H9 (cell line): ENCODE results near the gene EIF1AY. TPM values are rescaled to one million over a fixed set of nuclear protein-coding genes. Genes with fewer than 3 reads are reported as not detected.

Experiments used
- DNase-seq: peaks from one replicate; pipeline ENCODE4 v3.0.0-alpha.2; 2017
- H2AFZ ChIP-seq: one replicate; pipeline ENCODE4 v1.6.1; 2013; ENCODE audit warnings: mild to moderate bottlenecking, low read length, control low read depth, moderate library complexity
- H2AK5ac ChIP-seq: 2 replicates; pipeline ENCODE4 v1.6.1; 2013; ENCODE audit warnings: low read length, control low read depth, mixed read lengths; ENCODE audit not compliant: insufficient read length
- H2BK120ac ChIP-seq: one replicate; pipeline ENCODE4 v1.6.1; 2013; ENCODE audit warnings: low read depth, mild to moderate bottlenecking, low read length, control low read depth, inconsistent platforms; ENCODE audit not compliant: poor library complexity, severe bottlenecking
- H2BK12ac ChIP-seq: 2 replicates; pipeline ENCODE4 v1.6.1; 2013; ENCODE audit warnings: low read length, control low read depth, mixed read lengths, low read depth; ENCODE audit not compliant: insufficient read length
- H2BK15ac ChIP-seq: 2 replicates; pipeline ENCODE4 v1.6.1; 2013; ENCODE audit warnings: low read depth, low read length, control low read depth
- H2BK20ac ChIP-seq: one replicate; pipeline ENCODE4 v1.6.1; 2013; ENCODE audit warnings: low read depth, mild to moderate bottlenecking, low read length, control low read depth, inconsistent platforms; ENCODE audit not compliant: poor library complexity, severe bottlenecking
- H2BK5ac ChIP-seq: 2 replicates; pipeline ENCODE4 v1.6.1; 2013; ENCODE audit warnings: low read length, control low read depth, mixed read lengths; ENCODE audit not compliant: insufficient read length
- H3K14ac ChIP-seq: 2 replicates; pipeline ENCODE4 v1.6.1; 2013; ENCODE audit warnings: low read length, control low read depth; ENCODE audit not compliant: insufficient read depth
- H3K18ac ChIP-seq: 2 replicates; pipeline ENCODE4 v1.6.1; 2013; ENCODE audit warnings: low read depth, mild to moderate bottlenecking, mixed read lengths, low read length, control low read depth; ENCODE audit not compliant: insufficient read length
- H3K23ac ChIP-seq: 2 replicates; pipeline ENCODE4 v1.6.1; 2013; ENCODE audit warnings: low read length, control low read depth, mixed read lengths, low read depth; ENCODE audit not compliant: insufficient read length
- H3K23me2 ChIP-seq: 2 replicates; pipeline ENCODE4 v1.6.1; 2013; ENCODE audit warnings: low read depth, mild to moderate bottlenecking, mixed read lengths, low read length, control low read depth; ENCODE audit not compliant: insufficient read length, poor library complexity, severe bottlenecking
- H3K27ac ChIP-seq: 2 replicates; pipeline ENCODE4 v1.5.1; 2013; ENCODE audit warnings: low read length, control low read depth, mixed read lengths, low read depth; ENCODE audit not compliant: insufficient read length
- H3K27me3 ChIP-seq: 2 replicates; pipeline ENCODE4 v1.6.1; 2013; ENCODE audit warnings: low read length, control low read depth, inconsistent platforms; ENCODE audit not compliant: insufficient read depth
- H3K4ac ChIP-seq: 2 replicates; pipeline ENCODE4 v1.6.1; 2013; ENCODE audit warnings: low read depth, mild to moderate bottlenecking, control low read depth, inconsistent platforms, low read length, moderate library complexity
- H3K4me1 ChIP-seq: 2 replicates; pipeline ENCODE4 v1.6.1; 2013; ENCODE audit warnings: low read length, control low read depth, inconsistent platforms; ENCODE audit not compliant: insufficient read depth
- H3K4me2 ChIP-seq: 2 replicates; pipeline ENCODE4 v1.6.1; 2013; ENCODE audit warnings: low read length, control low read depth, mixed read lengths; ENCODE audit not compliant: insufficient read length, insufficient read depth
- H3K56ac ChIP-seq: 2 replicates; pipeline ENCODE4 v1.6.1; 2013; ENCODE audit warnings: low read depth, mild to moderate bottlenecking, mixed read lengths, low read length, control low read depth; ENCODE audit not compliant: insufficient read length
- H3K79me1 ChIP-seq: 2 replicates; pipeline ENCODE4 v1.6.1; 2013; ENCODE audit warnings: low read depth, mild to moderate bottlenecking, moderate library complexity, low read length, control low read depth, inconsistent platforms; ENCODE audit not compliant: insufficient read depth, poor library complexity, severe bottlenecking
- H3K79me2 ChIP-seq: 2 replicates; pipeline ENCODE4 v1.6.1; 2013; ENCODE audit warnings: low read length, control low read depth, inconsistent platforms; ENCODE audit not compliant: insufficient read depth
- H3K9ac ChIP-seq: 2 replicates; pipeline ENCODE4 v1.6.1; 2013; ENCODE audit warnings: low read length, control low read depth, mixed read lengths; ENCODE audit not compliant: insufficient read length; ENCODE audit errors: extremely low read depth
- H3K9me3 ChIP-seq: one replicate; pipeline ENCODE4 v1.6.1; 2013; ENCODE audit warnings: low read depth, low read length, inconsistent platforms; ENCODE audit not compliant: control insufficient read depth
- H3T11ph ChIP-seq: one replicate; pipeline ENCODE4 v1.6.1; 2013; ENCODE audit warnings: mild to moderate bottlenecking, low read length, control low read depth, inconsistent platforms
- H4K20me1 ChIP-seq: one replicate; pipeline ENCODE4 v1.6.1; 2013; ENCODE audit not compliant: control insufficient read depth, insufficient read length, insufficient read depth
- H4K5ac ChIP-seq: 2 replicates; pipeline ENCODE4 v1.6.1; 2013; ENCODE audit warnings: low read depth, mild to moderate bottlenecking, mixed read lengths, low read length, control low read depth; ENCODE audit not compliant: insufficient read length
- H4K8ac ChIP-seq: replicated peaks from 2 replicates; pipeline ENCODE4 v1.6.1; 2013; ENCODE audit warnings: low read length, control low read depth, mixed read lengths, low read depth; ENCODE audit not compliant: insufficient read length
- H4K91ac ChIP-seq: 2 replicates; pipeline ENCODE4 v1.6.1; 2013; ENCODE audit warnings: low read depth, mild to moderate bottlenecking, moderate library complexity, mixed read lengths, low read length, control low read depth; ENCODE audit not compliant: insufficient read length
- H3K27ac Mint-ChIP-seq, 3 experiments: 2 replicates in 2 of 3; 3 replicates in 1 of 3; pipeline ENCODE4 v1.8.0; 2020 to 2021; ENCODE audit warnings: mixed read lengths in 3 of 3, mild to moderate bottlenecking in 1 of 3, moderate library complexity in 1 of 3
- H3K27me3 Mint-ChIP-seq: 2 replicates; pipeline ENCODE4 v1.8.0; 2021; ENCODE audit warnings: low read depth, mild to moderate bottlenecking, moderate library complexity, mixed read lengths
- H3K36me3 Mint-ChIP-seq, 3 experiments: 2 replicates in 2 of 3; 3 replicates in 1 of 3; pipeline ENCODE4 v1.8.0; 2020 to 2021; ENCODE audit warnings: low read depth in 3 of 3, mixed read lengths in 3 of 3; ENCODE audit not compliant: insufficient read depth in 1 of 3
- H3K4me1 Mint-ChIP-seq, 2 experiments: 2 replicates each; pipeline ENCODE4 v1.8.0; 2020; ENCODE audit warnings: mixed read lengths in 2 of 2
- H3K4me3 Mint-ChIP-seq, 2 experiments: 2 replicates in 1 of 2; 3 replicates in 1 of 2; pipeline ENCODE4 v1.8.0; 2020 to 2021; ENCODE audit warnings: mild to moderate bottlenecking in 2 of 2, mixed read lengths in 2 of 2, moderate library complexity in 1 of 2
- H3K9me3 Mint-ChIP-seq, 2 experiments: 2 replicates in 1 of 2; 3 replicates in 1 of 2; pipeline ENCODE4 v1.8.0; 2020; ENCODE audit warnings: mild to moderate bottlenecking in 2 of 2, mixed read lengths in 2 of 2, moderate library complexity in 1 of 2
- total RNA-seq: library from RNA; stranded (reverse); gene quantifications from 2 replicates; pipeline ENCODE4 v1.2.1, GENCODE V29; 2021
- TF ChIP-seq, protein P1 (sequence below): fragments of 200-600 bp; sonication (generic); conservative IDR thresholded peaks from 3 replicates; pipeline ENCODE4 v1.8.0; 2021; ENCODE audit warnings: antibody characterized with exemption, mild to moderate bottlenecking

The EIF1AY gene
- total RNA-seq, 1 experiment from 2014 or later: not detected

DNA sequence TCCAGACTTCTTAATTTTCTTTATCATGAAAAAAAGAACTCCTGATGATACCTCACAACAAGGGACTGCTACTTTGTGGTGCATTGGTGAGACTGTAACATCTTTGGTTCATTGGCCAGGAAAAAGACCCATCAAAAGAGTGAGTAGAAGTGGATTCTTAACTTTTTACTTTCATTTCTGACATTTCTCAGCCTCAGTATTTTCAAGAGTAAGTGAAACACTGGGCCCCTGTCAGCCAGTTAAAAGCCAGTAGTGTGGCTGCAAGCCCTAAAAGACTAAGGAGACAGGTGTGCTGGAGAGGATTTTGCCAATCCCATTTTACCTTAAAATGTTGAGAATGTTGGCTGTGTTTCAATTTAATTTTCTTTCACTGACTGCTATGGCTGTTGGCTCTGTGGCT is 36.6 kb upstream of the EIF1AY start:
- Histone ChIP-seq H2BK5ac (no peak overlapping the region), H3K27ac (no peak overlapping the region), H3K4me2 (no peak overlapping the region), H2BK120ac (no peak overlapping the region), H4K91ac (no peak overlapping the region), H3K9me3 (no peaks in the 10 kb centered on the region), H2BK12ac (no peak overlapping the region), H3K14ac (no peak overlapping the region), H3K9ac (no peak overlapping the region), H3K27me3 (no peaks in the 10 kb centered on the region), H2AFZ (no peak overlapping the region), H3T11ph (no peak overlapping the region), H4K20me1 (no peaks in the 10 kb centered on the region), H3K23ac (no peak overlapping the region), H2BK20ac (no peak overlapping the region), H3K18ac (no peak overlapping the region), H4K8ac (no peak overlapping the region), H2BK15ac (no peak overlapping the region), H3K23me2 (no peaks in the 10 kb centered on the region), H3K4me1 (no peaks in the 10 kb centered on the region), H3K79me1 (no peaks in the 10 kb centered on the region), H2AK5ac (no peak overlapping the region), H4K5ac (no peak overlapping the region), H3K56ac (no peak overlapping the region), H3K79me2 (no peaks in the 10 kb centered on the region), H3K4ac (no peak overlapping the region)
- TF ChIP-seq, protein P1, sequence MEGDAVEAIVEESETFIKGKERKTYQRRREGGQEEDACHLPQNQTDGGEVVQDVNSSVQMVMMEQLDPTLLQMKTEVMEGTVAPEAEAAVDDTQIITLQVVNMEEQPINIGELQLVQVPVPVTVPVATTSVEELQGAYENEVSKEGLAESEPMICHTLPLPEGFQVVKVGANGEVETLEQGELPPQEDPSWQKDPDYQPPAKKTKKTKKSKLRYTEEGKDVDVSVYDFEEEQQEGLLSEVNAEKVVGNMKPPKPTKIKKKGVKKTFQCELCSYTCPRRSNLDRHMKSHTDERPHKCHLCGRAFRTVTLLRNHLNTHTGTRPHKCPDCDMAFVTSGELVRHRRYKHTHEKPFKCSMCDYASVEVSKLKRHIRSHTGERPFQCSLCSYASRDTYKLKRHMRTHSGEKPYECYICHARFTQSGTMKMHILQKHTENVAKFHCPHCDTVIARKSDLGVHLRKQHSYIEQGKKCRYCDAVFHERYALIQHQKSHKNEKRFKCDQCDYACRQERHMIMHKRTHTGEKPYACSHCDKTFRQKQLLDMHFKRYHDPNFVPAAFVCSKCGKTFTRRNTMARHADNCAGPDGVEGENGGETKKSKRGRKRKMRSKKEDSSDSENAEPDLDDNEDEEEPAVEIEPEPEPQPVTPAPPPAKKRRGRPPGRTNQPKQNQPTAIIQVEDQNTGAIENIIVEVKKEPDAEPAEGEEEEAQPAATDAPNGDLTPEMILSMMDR: no peak
- Mint-ChIP-seq H3K4me1 (no peaks in the 10 kb centered on the region), H3K9me3 (no peaks in the 10 kb centered on the region), H3K27me3 (no peaks in the 10 kb centered on the region), H3K36me3 (no peaks in the 10 kb centered on the region), H3K27ac (no peak overlapping the region), H3K4me3 (no peak overlapping the region)
- DNase-seq: no peak
